Endothelial cell (in vitro differentiated cells): ENCODE data around the gene PAK2. TPM values are rescaled to one million over a fixed set of nuclear protein-coding genes. Genes with fewer than 3 reads are reported as not detected.

Experiments used
- DNase-seq: peaks from one replicate; pipeline ENCODE4 v3.0.0; 2021; ENCODE audit warnings: low spot score
- H3K27ac Mint-ChIP-seq: one replicate; pipeline ENCODE4 v1.8.0; 2021; ENCODE audit warnings: mixed read lengths, inconsistent platforms; ENCODE audit not compliant: unreplicated experiment
- H3K27me3 Mint-ChIP-seq: one replicate; pipeline ENCODE4 v1.8.0; 2021; ENCODE audit warnings: mild to moderate bottlenecking, moderate library complexity, mixed read lengths, inconsistent platforms; ENCODE audit not compliant: unreplicated experiment
- H3K36me3 Mint-ChIP-seq: one replicate; pipeline ENCODE4 v1.8.0; 2021; ENCODE audit warnings: mild to moderate bottlenecking, low read depth, mixed read lengths, inconsistent platforms; ENCODE audit not compliant: unreplicated experiment
- H3K4me1 Mint-ChIP-seq: one replicate; pipeline ENCODE4 v1.8.0; 2021; ENCODE audit warnings: mild to moderate bottlenecking, mixed read lengths, inconsistent platforms; ENCODE audit not compliant: unreplicated experiment
- H3K4me3 Mint-ChIP-seq: one replicate; pipeline ENCODE4 v1.8.0; 2021; ENCODE audit warnings: mild to moderate bottlenecking, mixed read lengths, inconsistent platforms; ENCODE audit not compliant: unreplicated experiment
- H3K9me3 Mint-ChIP-seq: one replicate; pipeline ENCODE4 v1.8.0; 2021; ENCODE audit warnings: mixed read lengths, inconsistent platforms; ENCODE audit not compliant: unreplicated experiment
- long read RNA-seq: library from polyadenylated mRNA; unstranded; transcript quantifications from one replicate; pipeline ENCODE4 v2.0.0, GENCODE V29; 2020; ENCODE audit not compliant: unreplicated experiment
- total RNA-seq: library from RNA; stranded (reverse); fragmentation: NEBNext Ultra II Directional; extraction: Animal tissue kit (Norgen Biotek cat#: 25700); gene quantifications from one replicate; pipeline ENCODE4 v1.2.1, GENCODE V29; 2021; ENCODE audit not compliant: unreplicated experiment
- TF ChIP-seq, protein P1 (sequence below): fragments of 200-600 bp; sonication (generic); IDR thresholded peaks from one replicate; pipeline ENCODE4 v1.5.0; 2021; ENCODE audit warnings: antibody characterized with exemption; ENCODE audit not compliant: unreplicated experiment

Gene PAK2
- total RNA-seq: 116 TPM
- long read RNA-seq, full-length matches to known transcripts: 8 of 25 reads
- long read RNA-seq, partial matches to known transcripts: 15 of 25 reads
- long read RNA-seq, other reads (novel, unspliced or antisense): 2 of 25 reads

DNA sequence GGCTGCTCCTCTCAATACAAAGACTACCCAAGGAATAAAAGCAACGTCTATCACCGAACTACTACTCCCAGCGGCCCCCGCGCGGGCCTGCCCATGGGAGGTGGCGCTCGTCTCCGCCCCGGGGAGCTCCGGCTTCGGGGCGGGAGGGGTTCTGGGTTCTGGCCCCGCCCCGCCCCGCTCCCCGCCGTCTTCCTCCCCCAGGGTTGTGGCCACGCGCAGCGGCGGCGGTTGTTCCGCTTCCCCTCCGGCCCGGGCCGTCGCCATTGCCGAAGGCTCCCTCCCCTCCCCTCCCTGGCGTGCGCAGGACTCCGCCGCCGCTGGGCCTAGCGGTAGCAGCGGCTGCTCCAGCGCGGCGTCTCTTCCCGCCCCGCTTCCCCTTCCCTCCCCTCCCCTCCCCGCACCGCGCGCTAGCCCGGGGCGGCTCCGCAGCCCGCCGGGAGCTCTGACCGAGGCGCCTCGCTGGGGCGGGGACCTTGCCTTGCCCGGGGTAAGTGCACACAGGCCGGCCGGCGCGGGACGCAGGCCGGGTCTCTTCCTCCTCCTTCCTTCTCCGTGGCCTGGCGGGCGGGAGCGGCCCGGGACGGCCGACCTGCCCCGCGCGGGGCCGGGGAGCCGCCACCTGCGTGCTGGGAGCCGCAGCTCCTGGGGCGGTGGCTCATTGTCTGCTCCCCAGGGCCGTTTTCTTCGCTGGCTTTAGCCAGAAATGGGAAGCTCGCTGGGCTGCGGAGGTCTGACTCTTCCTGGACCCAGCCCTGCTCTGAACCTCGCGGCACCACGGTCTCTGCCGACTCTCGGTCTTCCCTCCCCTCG lies at the start of gene PAK2:
TSS of gene PAK2 (plus strand) at position 187 of the 810 bp plus-strand sequence. CDS start 42,790 bp downstream, outside the sequence.
- Mint-ChIP-seq H3K36me3 (peaks cover 27% of the 10 kb centered on the region), H3K4me3 (peak within 1 kb of the TSS; percentile 100), H3K27me3 (peaks cover 11% of the 10 kb centered on the region), H3K9me3 (no peaks in the 10 kb centered on the region), H3K4me1 (peaks cover 17% of the 10 kb centered on the region), H3K27ac (peak within 1 kb of the TSS; percentile 100)
- peak; percentile 84 for DNase-seq
- TF ChIP-seq, protein P1, sequence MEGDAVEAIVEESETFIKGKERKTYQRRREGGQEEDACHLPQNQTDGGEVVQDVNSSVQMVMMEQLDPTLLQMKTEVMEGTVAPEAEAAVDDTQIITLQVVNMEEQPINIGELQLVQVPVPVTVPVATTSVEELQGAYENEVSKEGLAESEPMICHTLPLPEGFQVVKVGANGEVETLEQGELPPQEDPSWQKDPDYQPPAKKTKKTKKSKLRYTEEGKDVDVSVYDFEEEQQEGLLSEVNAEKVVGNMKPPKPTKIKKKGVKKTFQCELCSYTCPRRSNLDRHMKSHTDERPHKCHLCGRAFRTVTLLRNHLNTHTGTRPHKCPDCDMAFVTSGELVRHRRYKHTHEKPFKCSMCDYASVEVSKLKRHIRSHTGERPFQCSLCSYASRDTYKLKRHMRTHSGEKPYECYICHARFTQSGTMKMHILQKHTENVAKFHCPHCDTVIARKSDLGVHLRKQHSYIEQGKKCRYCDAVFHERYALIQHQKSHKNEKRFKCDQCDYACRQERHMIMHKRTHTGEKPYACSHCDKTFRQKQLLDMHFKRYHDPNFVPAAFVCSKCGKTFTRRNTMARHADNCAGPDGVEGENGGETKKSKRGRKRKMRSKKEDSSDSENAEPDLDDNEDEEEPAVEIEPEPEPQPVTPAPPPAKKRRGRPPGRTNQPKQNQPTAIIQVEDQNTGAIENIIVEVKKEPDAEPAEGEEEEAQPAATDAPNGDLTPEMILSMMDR: no peak

DNA sequence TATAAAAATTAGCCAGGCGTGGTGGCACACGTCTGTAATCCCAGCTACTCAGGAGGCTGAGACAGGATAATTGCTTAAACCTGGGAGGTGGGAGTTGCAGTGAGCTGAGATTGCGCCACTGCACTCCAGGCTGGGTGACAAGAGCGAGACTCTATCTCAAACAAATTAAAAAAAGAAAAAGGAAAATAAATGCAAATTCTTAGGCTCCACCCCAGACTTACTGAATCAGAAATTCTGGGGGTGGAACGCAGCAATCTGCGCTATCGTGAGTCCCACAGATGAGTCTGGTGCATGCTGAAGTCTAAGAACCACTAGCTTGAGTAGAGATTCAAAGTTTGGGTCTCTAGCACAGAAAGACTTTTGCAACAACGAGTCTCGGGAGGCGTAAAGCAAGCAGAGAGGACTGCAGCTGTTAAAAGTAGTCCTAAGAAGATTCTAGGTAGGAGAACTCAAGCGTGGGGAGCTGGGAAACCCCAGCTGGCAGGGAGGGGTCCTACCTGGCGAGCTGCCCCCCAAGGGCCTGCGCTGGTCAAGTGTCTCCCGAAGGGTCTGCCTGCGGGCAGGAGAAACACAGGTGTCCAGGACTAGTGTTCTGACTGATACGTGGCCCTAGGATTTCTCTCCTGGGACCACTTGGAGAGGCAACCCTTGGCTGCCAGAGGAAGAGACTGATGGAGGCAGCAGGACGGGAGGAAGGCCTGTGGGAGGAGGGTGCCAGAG lies 49.6 kb upstream of the PAK2 start:
- TF ChIP-seq, protein P1: no peak

DNA sequence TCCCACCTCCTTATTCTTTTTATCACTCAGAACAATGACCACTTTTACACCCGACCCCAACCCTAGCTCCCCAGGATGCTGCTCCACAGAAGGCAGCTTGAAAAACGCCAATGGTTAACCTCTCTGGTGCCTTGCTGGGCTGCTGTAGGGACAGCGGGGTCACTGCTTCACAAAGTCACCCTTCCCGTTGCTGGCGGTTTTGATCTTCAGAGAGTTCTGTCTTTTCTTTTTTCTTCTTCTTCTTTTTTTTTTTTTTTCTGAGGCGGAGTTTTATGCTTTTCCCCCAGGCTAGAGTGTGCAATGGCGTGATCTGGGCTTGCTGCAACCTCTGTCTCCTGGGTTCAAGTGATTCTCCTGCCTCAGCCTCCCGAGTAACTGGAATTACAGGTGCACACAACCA lies 48.3 kb upstream of the PAK2 start:
- H3K9me3 Mint-ChIP-seq: no peaks in the 10 kb centered on the region
- H3K36me3 Mint-ChIP-seq: no peaks in the 10 kb centered on the region
- H3K4me1 Mint-ChIP-seq: peaks cover 9% of the 10 kb centered on the region
- no peak for DNase-seq
- no peak overlapping the region for H3K4me3 Mint-ChIP-seq
- TF ChIP-seq, protein P1: no peak
- H3K27ac Mint-ChIP-seq: no peak overlapping the region
- H3K27me3 Mint-ChIP-seq: no peaks in the 10 kb centered on the region

More for the DNA sequence above, 49.6 kb upstream of the PAK2 start:
- no peaks in the 10 kb centered on the region for H3K9me3 Mint-ChIP-seq
- DNase-seq: no peak
- H3K4me3 Mint-ChIP-seq: no peak overlapping the region
- no peak overlapping the region for H3K27ac Mint-ChIP-seq
- no peaks in the 10 kb centered on the region for H3K36me3 Mint-ChIP-seq
- H3K4me1 Mint-ChIP-seq: peaks cover 10% of the 10 kb centered on the region
- peaks cover under 1% of the 10 kb centered on the region for H3K27me3 Mint-ChIP-seq

DNA sequence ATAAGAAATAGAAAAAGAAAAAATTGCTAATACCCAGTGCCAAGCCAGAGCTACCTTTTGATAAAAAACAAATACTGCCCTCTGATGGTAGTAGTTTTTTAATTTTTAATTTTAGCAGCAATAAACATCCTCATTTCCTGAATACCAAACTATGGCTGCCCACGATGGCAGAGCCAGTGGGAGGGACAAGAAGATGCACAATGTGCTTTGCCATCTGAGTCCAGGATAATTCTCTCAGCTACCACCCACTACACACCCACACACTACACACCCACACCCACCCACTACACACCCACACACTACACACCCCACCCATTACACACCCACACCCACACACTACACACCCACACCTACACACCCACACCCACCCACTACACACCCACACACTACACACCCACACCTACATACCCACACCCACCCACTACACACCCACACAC lies 45.4 kb upstream of the PAK2 start:
- Mint-ChIP-seq H3K27me3 (no peaks in the 10 kb centered on the region), H3K4me1 (no peaks in the 10 kb centered on the region), H3K36me3 (no peaks in the 10 kb centered on the region), H3K9me3 (no peaks in the 10 kb centered on the region), H3K4me3 (no peak overlapping the region), H3K27ac (no peak overlapping the region)
- DNase-seq: no peak
- TF ChIP-seq, protein P1: no peak
